Endothelial cell of umbilical vein (primary cell): ENCODE data around the gene EPRS1.

Source experiments
- CTCF ChIP-seq, 2 donors: IDR thresholded peaks; 1 replicate in 1 of 2; 2 replicates in 1 of 2; pipeline ENCODE4 v1.5.1; 2011; ENCODE audit warnings: low read length in 2 of 2, mild to moderate bottlenecking in 2 of 2, moderate library complexity in 2 of 2, control low read depth in 1 of 2, inconsistent platforms in 1 of 2, low read depth in 1 of 2; ENCODE audit not compliant: insufficient read depth in 1 of 2; ENCODE audit errors: extremely low read depth in 1 of 2
- JUN ChIP-seq: IDR thresholded peaks from 2 replicates; pipeline ENCODE4 v1.6.1; 2011; ENCODE audit warnings: borderline replicate concordance, low read depth; ENCODE audit not compliant: insufficient read length, insufficient read depth
- MYC ChIP-seq: IDR thresholded peaks from one replicate; pipeline ENCODE4 v1.6.1; 2011; ENCODE audit warnings: mild to moderate bottlenecking, low read depth, low read length
- POLR2A ChIP-seq: IDR thresholded peaks from 2 replicates; pipeline ENCODE4 v1.6.1; 2012; ENCODE audit warnings: low read depth, mild to moderate bottlenecking, control low read depth, low read length
- TF ChIP-seq, protein P1 (sequence below): IDR thresholded peaks from 2 replicates; pipeline ENCODE4 v1.6.1; 2011; ENCODE audit not compliant: insufficient read depth, insufficient read length

DNA sequence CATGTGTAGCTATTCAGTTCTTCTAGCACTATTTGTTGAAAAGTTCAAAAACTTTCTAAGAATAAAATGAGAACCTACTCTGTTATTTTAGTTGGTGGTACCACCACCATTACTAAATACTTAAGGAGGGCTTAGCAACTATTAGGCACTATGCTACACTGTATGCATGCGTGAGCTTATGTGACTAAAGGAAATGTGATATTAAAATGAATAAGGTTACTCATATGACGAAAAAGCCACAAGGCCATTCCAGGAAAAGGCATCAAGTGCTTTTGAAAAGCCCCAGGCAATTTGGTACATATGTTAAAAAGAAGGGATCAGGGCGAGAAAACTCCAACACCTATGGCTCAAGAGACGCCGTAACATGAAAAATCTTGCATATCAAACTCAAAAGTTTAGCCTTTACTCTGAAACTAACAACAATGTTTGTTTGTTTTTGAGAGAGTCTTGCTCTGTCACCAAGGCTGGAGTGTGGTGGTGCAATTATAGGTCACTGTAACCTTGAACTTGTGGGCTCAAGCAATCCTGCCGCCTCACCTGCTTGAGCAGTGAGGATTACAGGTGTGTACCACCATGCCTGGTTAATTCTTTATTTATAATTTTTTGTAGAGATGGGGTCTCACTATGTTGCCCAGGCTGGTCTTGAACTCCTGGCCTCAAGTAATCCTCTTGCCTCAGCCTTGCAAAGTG, 42.5 kb downstream of the EPRS1 start:
- no peak for TF ChIP-seq CTCF (IDR thresholded peaks at IDR 0.05; ENCODE audit: extremely low read depth in 1 of 2, insufficient read depth in 1 of 2, low read depth in 1 of 2, low read length in 2 of 2)
- TF ChIP-seq MYC: no peak
- no peak for TF ChIP-seq POLR2A
- TF ChIP-seq, protein P1, sequence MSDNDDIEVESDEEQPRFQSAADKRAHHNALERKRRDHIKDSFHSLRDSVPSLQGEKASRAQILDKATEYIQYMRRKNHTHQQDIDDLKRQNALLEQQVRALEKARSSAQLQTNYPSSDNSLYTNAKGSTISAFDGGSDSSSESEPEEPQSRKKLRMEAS: no peak
- no peak for TF ChIP-seq JUN
